Kidney tubule cell (primary cell): ENCODE results near the gene LEO1.
A peak's percentile ranks its signal among the peaks of the same experiment; 100 is the strongest.
"Not testable (repeated sequence)": the region's sequence is repeated elsewhere in the genome, so short reads cannot be mapped to it uniquely, and the experiment has no call there.

Experiments
- DNase-seq: peaks from one replicate; pipeline ENCODE4 v3.0.0-alpha.2; 2018; ENCODE audit warnings: low spot score

Gene LEO1

GRCh38 chr15:52003710-52004109, 32.1 kb upstream of the LEO1 start:
- no peak for DNase-seq

GRCh38 chr15:52003089-52003488, 31.5 kb upstream of the LEO1 start:
- not testable (repeated sequence) for DNase-seq

GRCh38 chr15:52002351-52002750, 30.8 kb upstream of the LEO1 start:
- DNase-seq, result no peak

- peak; percentile 72 for DNase-seq
Measured at GRCh38 chr15:51992953-51993352, 21.4 kb upstream of the LEO1 start.

GRCh38 chr15:51991141-51991540, 19.6 kb upstream of the LEO1 start:
- no peak for DNase-seq

- DNase-seq, result no peak
Measured at GRCh38 chr15:51982770-51983103, 11.2 kb upstream of the LEO1 start.

GRCh38 chr15:51982013-51982769, 10.6 kb upstream of the LEO1 start:
- DNase-seq, result peak; percentile 68

GRCh38 chr15:51973775-51974174, 2.2 kb upstream of the LEO1 start:
- DNase-seq, result no peak

GRCh38 chr15:51973220-51973619, 1.6 kb upstream of the LEO1 start:
- no peak for DNase-seq

- no peak for DNase-seq
Measured at GRCh38 chr15:51971032-51971374, 575 bp downstream of the LEO1 start.

GRCh38 chr15:51970132-51970817, 1.3 kb downstream of the LEO1 start:
- no peak for DNase-seq

GRCh38 chr15:51969728-51970127, 1.9 kb downstream of the LEO1 start:
- DNase-seq, result peak; percentile 22

GRCh38 chr15:51967583-51967982, 4.0 kb downstream of the LEO1 start:
- no peak for DNase-seq

GRCh38 chr15:51966192-51966591, 5.4 kb downstream of the LEO1 start:
- no peak for DNase-seq

GRCh38 chr15:51965691-51966090, 5.9 kb downstream of the LEO1 start:
- DNase-seq, result no peak

- DNase-seq, result no peak
Measured at GRCh38 chr15:51955504-51955903, 16.1 kb downstream of the LEO1 start.

GRCh38 chr15:51952805-51953204, 18.8 kb downstream of the LEO1 start:
- no peak for DNase-seq

- DNase-seq, result no peak
Measured at GRCh38 chr15:51947124-51947523, 24.5 kb downstream of the LEO1 start.

GRCh38 chr15:51939216-51939615, 32.4 kb downstream of the LEO1 start:
- DNase-seq, result no peak

GRCh38 chr15:51938286-51938685, 33.3 kb downstream of the LEO1 start:
- DNase-seq, result peak; percentile 8

GRCh38 chr15:51936105-51936478, 35.5 kb downstream of the LEO1 start:
- no peak for DNase-seq

GRCh38 chr15:51935466-51936104, 36.0 kb downstream of the LEO1 start:
- DNase-seq, result no peak

GRCh38 chr15:51932161-51932560, 39.4 kb downstream of the LEO1 start:
- no peak for DNase-seq

- no peak for DNase-seq
Measured at GRCh38 chr15:51931638-51932037, 39.9 kb downstream of the LEO1 start.
